HG03108 (cell line): ENCODE results near the gene MEOX1.

ENCODE experiments used
- ATAC-seq: cut with Tn5 transposase; IDR thresholded peaks from one replicate; pipeline ENCODE4 v1.9.1; 2021; ENCODE audit warnings: moderate library complexity; ENCODE audit not compliant: unreplicated experiment

MEOX1 gene

GRCh38 chr17:43680461-43680860, 18.7 kb upstream of the MEOX1 start:
- no peak for ATAC-seq

GRCh38 chr17:43679911-43680310, 18.2 kb upstream of the MEOX1 start:
- no peak for ATAC-seq

- no peak for ATAC-seq
Measured at GRCh38 chr17:43679401-43679800, 17.7 kb upstream of the MEOX1 start.

- no peak for ATAC-seq
Measured at GRCh38 chr17:43676471-43676870, 14.7 kb upstream of the MEOX1 start.

- no peak for ATAC-seq
Measured at GRCh38 chr17:43674394-43674793, 12.7 kb upstream of the MEOX1 start.

- ATAC-seq: no peak
Measured at GRCh38 chr17:43673516-43674323, 12.0 kb upstream of the MEOX1 start.

GRCh38 chr17:43671755-43672519, 10.2 kb upstream of the MEOX1 start:
- no peak for ATAC-seq

GRCh38 chr17:43671031-43671692, 9.4 kb upstream of the MEOX1 start:
- ATAC-seq: no peak

GRCh38 chr17:43670645-43671030, 8.9 kb upstream of the MEOX1 start:
- no peak for ATAC-seq

- ATAC-seq: no peak
Measured at GRCh38 chr17:43669971-43670644, 8.4 kb upstream of the MEOX1 start.

GRCh38 chr17:43667947-43668348, 6.2 kb upstream of the MEOX1 start:
- no peak for ATAC-seq

GRCh38 chr17:43667506-43667905, 5.8 kb upstream of the MEOX1 start:
- no peak for ATAC-seq

- no peak for ATAC-seq
Measured at GRCh38 chr17:43665937-43666236, 4.2 kb upstream of the MEOX1 start.

- ATAC-seq: no peak
Measured at GRCh38 chr17:43665084-43665936, 3.6 kb upstream of the MEOX1 start.

- ATAC-seq: no peak
Measured at GRCh38 chr17:43664096-43664495, 2.4 kb upstream of the MEOX1 start.

- ATAC-seq: no peak
Measured at GRCh38 chr17:43663383-43663782, 1.7 kb upstream of the MEOX1 start.

- no peak for ATAC-seq
Measured at GRCh38 chr17:43662413-43663141, 855 bp upstream of the MEOX1 start.

- no peak for ATAC-seq
Measured at GRCh38 chr17:43660816-43661493, 767 bp downstream of the MEOX1 start.
